NCI-H1417 treated with DMSO at 0.1 percent for 48 hours (cell line): Measurements from ENCODE around the gene FH.

Experiments used
- DNase-seq: peaks from one replicate; lab custom pipeline; 2025; lab: John Stamatoyannopoulos, UW

The FH gene

DNA sequence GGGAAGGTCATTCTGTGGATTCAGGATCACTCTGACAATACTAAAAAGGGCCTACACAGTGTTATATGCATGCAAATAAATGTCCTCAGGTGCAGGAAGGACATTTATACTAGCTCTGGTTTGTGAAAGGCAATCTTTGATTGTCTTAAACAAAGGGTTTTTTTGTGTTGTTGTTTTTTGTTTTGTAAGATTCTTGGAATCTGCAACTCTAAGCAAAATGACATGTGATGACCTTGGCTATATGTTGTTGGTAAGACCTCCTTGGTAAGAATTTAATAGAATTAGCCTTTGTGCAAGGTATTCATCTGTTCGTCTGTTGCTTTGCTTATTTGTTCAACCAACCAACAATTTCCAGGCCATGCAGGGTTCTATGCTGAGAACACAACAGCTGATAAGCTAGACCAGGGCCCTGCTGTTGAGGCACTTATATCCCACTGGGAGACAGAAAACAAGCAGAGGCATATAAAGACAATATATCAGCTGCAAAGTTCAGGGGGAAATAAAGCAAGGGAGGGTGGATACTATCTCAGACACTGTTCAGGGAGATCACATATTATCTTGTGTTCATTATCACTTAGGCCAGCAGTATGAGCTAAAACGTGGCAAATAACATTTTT, 60.3 kb downstream of the FH start:
- DNase-seq = no peak

GRCh38 chr1:241457421-241457820, 62.1 kb downstream of the FH start:
- DNase-seq = no peak

DNA sequence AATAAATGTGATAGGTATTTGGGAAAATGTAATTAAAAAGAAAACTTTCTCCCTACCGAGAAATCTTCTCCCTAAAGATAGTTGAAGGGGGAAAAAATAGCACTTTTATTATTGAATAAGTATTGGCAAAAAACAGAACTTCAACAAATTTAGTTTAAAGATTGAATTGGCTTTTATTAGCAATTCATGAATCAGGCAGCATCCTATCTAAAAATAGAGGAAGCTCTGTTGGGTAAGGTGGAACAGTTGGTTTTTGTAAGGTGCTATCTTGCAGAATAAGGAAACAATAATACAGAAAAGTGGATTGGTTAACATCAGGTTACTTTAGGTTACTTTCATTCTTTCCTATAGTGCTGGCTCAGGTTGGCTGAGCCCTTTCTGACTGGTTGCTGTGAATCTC, 62.8 kb downstream of the FH start:
- DNase-seq = no peak

- no peak for DNase-seq
Measured at GRCh38 chr1:241453732-241454131, 65.8 kb downstream of the FH start.

DNA sequence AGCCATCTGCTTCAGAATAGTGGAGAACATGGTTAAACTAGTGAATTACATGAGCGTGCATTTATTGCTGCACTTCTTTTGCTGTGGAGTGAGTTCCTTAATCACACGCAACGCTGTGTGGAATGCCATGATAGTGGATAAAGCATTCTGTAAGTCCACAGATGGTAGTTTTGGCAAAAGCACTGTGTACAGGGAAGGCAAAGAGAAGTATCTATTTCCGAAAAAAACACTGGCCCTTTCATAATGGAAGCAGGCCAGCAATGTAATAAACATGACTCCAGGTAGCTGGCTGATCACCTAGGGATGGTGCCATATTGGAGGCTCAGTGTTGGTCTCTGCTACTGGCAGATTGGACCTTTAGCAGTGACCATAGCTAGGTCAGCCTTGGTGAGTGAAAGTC, 67.6 kb downstream of the FH start:
- no peak for DNase-seq
